Uterus (tissue), 2 donors: ENCODE data around the gene SND1.

Source experiments
- POLR2A ChIP-seq, 2 donors: fragments of 450-650 bp; IDR thresholded peaks; one replicate each; pipeline ENCODE4 v1.6.1; 2016; ENCODE audit warnings: antibody characterized with exemption in 2 of 2, mild to moderate bottlenecking in 1 of 2, moderate library complexity in 1 of 2
- TF ChIP-seq, protein P1 (sequence below), 4 experiments: fragments of 200-600 bp in 2 of 4; fragments of 450-650 bp in 2 of 4; sonication (generic) in 2 of 4; IDR thresholded peaks; one replicate each; pipeline ENCODE4 v1.5.1; 2016 to 2019; ENCODE audit warnings: antibody characterized with exemption in 4 of 4, mild to moderate bottlenecking in 2 of 4, moderate library complexity in 1 of 4

DNA sequence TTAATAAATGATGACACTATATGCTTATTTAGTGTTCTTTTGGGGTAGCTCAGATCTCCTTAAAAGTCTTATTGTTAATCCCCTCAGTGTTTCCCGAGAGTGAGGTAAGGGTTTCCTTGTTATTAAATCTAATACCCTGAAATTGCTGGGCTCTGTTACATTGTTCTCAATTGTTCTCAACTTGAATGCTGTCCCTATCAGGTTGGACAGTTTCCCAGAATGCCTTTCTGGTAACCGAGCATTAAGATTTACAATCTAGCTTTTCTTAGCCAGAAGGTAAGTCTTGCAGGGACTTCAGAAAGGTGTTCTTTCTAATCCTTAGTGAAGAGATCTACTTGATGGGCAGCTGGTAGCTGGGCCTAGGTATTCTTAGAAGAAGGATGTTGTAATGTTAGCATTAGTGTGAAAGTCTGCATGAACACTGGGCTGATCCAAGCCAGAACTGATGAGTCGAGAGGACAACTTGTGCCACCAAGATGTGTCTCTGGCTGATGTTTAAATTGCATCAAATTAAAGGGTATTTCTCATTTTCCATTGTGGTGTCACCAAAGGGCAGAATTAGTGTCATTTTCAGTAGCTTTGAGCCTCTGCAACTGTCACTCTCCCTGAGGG lies 89.9 kb downstream of the SND1 start:
- TF ChIP-seq POLR2A (IDR thresholded peaks at IDR 0.05): no peak
- TF ChIP-seq, protein P1, sequence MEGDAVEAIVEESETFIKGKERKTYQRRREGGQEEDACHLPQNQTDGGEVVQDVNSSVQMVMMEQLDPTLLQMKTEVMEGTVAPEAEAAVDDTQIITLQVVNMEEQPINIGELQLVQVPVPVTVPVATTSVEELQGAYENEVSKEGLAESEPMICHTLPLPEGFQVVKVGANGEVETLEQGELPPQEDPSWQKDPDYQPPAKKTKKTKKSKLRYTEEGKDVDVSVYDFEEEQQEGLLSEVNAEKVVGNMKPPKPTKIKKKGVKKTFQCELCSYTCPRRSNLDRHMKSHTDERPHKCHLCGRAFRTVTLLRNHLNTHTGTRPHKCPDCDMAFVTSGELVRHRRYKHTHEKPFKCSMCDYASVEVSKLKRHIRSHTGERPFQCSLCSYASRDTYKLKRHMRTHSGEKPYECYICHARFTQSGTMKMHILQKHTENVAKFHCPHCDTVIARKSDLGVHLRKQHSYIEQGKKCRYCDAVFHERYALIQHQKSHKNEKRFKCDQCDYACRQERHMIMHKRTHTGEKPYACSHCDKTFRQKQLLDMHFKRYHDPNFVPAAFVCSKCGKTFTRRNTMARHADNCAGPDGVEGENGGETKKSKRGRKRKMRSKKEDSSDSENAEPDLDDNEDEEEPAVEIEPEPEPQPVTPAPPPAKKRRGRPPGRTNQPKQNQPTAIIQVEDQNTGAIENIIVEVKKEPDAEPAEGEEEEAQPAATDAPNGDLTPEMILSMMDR (IDR thresholded peaks at IDR 0.05): no peak
